Transverse colon (tissue), 4 donors: ENCODE measurements around the gene LSAMP. TPM values are rescaled to one million over a fixed set of nuclear protein-coding genes. Genes with fewer than 3 reads are reported as not detected.
"Not testable (repeated sequence)": the region's sequence is repeated elsewhere in the genome, so short reads cannot be mapped to it uniquely, and the experiment has no call there.

Experiments used
- DNase-seq: peaks from one replicate; pipeline ENCODE4 v3.0.0-alpha.2; 2019
- H3K27ac ChIP-seq, 4 donors: fragments of 200-600 bp; sonication (generic); 2 replicates each; pipeline ENCODE4 v1.5.1; 2016 to 2018; ENCODE audit warnings: inconsistent platforms in 4 of 4
- H3K27me3 ChIP-seq: fragments of 200-600 bp; sonication (generic); 2 replicates; pipeline ENCODE4 v1.5.1; 2017; ENCODE audit warnings: inconsistent platforms
- H3K36me3 ChIP-seq, 4 donors: fragments of 200-600 bp; sonication (generic); 2 replicates each; pipeline ENCODE4 v1.5.1; 2017 to 2019; ENCODE audit warnings: inconsistent platforms in 4 of 4
- H3K4me1 ChIP-seq, 4 donors: fragments of 200-600 bp; sonication (generic); 2 replicates each; pipeline ENCODE4 v1.5.1; 2017 to 2020; ENCODE audit warnings: inconsistent platforms in 4 of 4
- H3K4me3 ChIP-seq, 4 donors: fragments of 200-600 bp; sonication (generic); 1 replicate in 1 of 4; 2 replicates in 3 of 4; pipeline versions ENCODE4 v1.5.1 to v1.6.1; 2017 to 2019; ENCODE audit warnings: inconsistent platforms in 4 of 4
- H3K9me3 ChIP-seq, 2 donors: fragments of 200-600 bp; sonication (generic); 2 replicates each; pipeline ENCODE4 v1.5.1; 2017 to 2019; ENCODE audit warnings: inconsistent platforms in 2 of 2
- EP300 ChIP-seq: sonication (generic); formaldehyde crosslinking; IDR thresholded peaks from one replicate; pipeline ENCODE4 v1.6.1; 2017; ENCODE audit warnings: antibody characterized with exemption, low read depth
- POLR2A ChIP-seq: fragments of 450-650 bp; IDR thresholded peaks from one replicate; pipeline ENCODE4 v1.6.1; 2016; ENCODE audit warnings: antibody characterized with exemption, mild to moderate bottlenecking, moderate library complexity
- POLR2AphosphoS5 ChIP-seq, 3 donors: sonication (generic); formaldehyde crosslinking; IDR thresholded peaks; one replicate each; pipeline ENCODE4 v1.6.1; 2016; ENCODE audit warnings: antibody characterized with exemption in 3 of 3
- WGBS, 2 donors: methylation state at CpG; one replicate each; pipeline ENCODE4 v1.1.5; 2018; ENCODE audit warnings: low coverage in 1 of 2; 5-methylcytosine and 5-hydroxymethylcytosine counted together
- in situ Hi-C, 4 donors: fragments of 200-750 bp; cut with MboI; loops; one replicate each; pipeline versions ENCODE4 v1.15.0 to v1.15.1; 2017; ENCODE audit warnings: low sequenced_read_pairs in 3 of 4, low pct_ligation_motif_present in 1 of 4, low pct_unique_long_range_greater_than_20kb in 1 of 4
- intact Hi-C: fragments of 100-400 bp; cut with DNase I; formaldehyde crosslinking; loops from one replicate; pipeline ENCODE4 v1.15.1; 2023; ENCODE audit warnings: low total_unique reads
- total RNA-seq, 4 donors: library from RNA; depleted of rRNA; stranded (reverse); fragments of >200 nt; gene quantifications; one replicate each; pipeline ENCODE4 v1.1.0, GENCODE V29; 2016
- TF ChIP-seq, protein P1 (sequence below), 5 experiments: fragments of 200-600 bp in 3 of 5; fragments of 450-650 bp in 2 of 5; sonication (generic) in 3 of 5; IDR thresholded peaks; 1 replicate in 2 of 5; 2 replicates in 3 of 5; pipeline ENCODE4 v1.5.1; 2016 to 2017; ENCODE audit warnings: antibody characterized with exemption in 5 of 5, inconsistent platforms in 3 of 5, mild to moderate bottlenecking in 2 of 5, moderate library complexity in 1 of 5

LSAMP gene
- total RNA-seq, 4 donors from 2014 or later, result 3.4 to 8.2 (median 5.4) TPM

DNA sequence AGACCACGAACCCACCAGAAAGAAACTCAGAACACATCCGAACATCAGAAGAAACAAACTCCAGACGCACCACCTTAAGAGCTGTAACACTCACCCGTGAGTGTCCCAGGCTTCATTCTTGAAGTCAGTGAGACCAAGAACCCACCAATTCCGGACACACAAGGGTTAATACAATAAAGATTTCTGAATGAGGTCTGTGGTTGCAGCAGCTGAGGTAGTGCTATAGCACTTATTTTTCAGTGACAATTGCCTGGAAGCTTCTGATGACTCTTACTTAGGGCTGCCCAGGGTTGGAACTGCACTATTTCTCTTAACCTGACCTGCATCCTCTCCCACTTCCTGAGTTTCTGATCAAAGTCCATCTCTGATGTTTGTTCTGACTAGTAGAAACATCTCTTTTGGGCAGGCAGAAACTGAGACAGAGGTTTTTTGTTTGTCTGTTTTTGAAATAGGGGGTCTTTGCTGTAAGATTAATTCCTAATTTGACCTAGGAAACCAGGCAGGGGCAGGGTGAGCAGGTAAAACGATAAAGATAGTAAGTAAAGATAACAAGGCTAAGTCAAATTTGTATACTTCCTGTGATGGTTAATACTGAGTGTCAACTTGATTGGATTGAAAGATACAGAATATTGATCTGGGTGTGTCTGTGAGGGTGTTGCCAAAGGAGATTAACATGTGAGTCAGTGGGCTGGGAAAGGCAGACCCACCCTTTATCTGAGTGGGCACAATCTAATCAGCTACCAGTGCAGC is 652.9 kb downstream of the LSAMP start:
- no peaks in the 10 kb centered on the region for H3K4me1 ChIP-seq
- H3K27me3 ChIP-seq, result no peaks in the 10 kb centered on the region
- no peaks in the 10 kb centered on the region for H3K36me3 ChIP-seq
- in situ Hi-C loops (loop anchor here in 1 of 4 donors (25.0 kb wide), 1 partner anchor 580 kb away; no protein-coding TSS in a partner anchor), intact Hi-C loops (no loop called here)
- no peak for TF ChIP-seq POLR2AphosphoS5 (IDR thresholded peaks at IDR 0.05)
- no peak for TF ChIP-seq POLR2A
- TF ChIP-seq EP300, result no peak
- TF ChIP-seq, protein P1, sequence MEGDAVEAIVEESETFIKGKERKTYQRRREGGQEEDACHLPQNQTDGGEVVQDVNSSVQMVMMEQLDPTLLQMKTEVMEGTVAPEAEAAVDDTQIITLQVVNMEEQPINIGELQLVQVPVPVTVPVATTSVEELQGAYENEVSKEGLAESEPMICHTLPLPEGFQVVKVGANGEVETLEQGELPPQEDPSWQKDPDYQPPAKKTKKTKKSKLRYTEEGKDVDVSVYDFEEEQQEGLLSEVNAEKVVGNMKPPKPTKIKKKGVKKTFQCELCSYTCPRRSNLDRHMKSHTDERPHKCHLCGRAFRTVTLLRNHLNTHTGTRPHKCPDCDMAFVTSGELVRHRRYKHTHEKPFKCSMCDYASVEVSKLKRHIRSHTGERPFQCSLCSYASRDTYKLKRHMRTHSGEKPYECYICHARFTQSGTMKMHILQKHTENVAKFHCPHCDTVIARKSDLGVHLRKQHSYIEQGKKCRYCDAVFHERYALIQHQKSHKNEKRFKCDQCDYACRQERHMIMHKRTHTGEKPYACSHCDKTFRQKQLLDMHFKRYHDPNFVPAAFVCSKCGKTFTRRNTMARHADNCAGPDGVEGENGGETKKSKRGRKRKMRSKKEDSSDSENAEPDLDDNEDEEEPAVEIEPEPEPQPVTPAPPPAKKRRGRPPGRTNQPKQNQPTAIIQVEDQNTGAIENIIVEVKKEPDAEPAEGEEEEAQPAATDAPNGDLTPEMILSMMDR (IDR thresholded peaks at IDR 0.05), result no peak
- no peak overlapping the region for H3K4me3 ChIP-seq
- no peaks in the 10 kb centered on the region for H3K9me3 ChIP-seq
- WGBS, 2 donors, result 29 to 58% methylated on average over 1 to 6 of the region's 6 CpGs
- no peak for DNase-seq
- H3K27ac ChIP-seq, result no peak overlapping the region

DNA sequence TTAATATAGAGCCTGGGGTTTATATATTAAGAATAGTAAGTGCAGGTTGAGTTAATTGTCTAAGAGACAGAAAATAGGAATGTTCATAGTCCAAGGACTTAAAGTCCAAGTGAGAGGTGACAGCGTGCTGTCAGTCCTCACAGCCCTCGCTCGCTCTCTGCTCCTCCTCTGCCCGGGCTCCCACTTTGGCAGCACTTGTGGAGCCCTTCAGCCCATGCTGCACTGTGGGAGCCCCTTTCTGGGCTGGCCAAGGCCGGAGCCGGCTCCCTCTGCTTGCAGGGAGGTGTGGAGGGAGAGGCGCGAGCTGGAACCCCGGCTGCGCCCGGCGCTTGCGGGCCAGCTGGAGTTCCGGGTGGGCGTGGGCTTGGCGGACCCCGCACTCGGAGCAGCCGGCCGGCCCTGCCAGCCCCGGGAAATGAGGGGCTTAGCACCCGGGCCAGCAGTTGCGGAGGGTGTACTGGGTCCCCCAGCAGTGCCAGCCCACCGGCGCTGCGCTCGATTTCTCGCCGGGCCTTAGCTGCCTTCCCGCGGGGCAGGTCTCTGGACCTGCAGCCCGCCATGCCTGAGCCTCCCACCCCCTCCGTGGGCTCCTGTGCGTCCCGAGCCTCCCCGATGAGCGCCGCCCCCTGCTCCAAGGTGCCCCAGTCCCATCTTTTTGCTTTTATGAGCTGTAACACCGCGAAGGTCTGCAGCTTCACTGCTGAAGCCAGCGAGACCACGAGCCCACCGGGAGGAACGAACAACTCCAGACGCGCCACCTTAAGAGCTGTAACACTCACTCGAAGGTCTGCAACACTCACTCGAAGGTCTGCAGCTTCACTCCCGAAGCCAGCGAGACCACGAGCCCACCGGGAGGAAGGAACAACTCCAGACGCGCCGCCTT is 653.8 kb downstream of the LSAMP start:
- H3K36me3 ChIP-seq, DNase-seq, H3K4me3 ChIP-seq, H3K4me1 ChIP-seq, intact Hi-C loops, H3K27ac ChIP-seq, H3K9me3 ChIP-seq, H3K27me3 ChIP-seq: not testable (repeated sequence)
- in situ Hi-C loops, result loop anchor here in 1 of 4 donors (25.0 kb wide), 1 partner anchor 579 kb away; no protein-coding TSS in a partner anchor
- WGBS, 2 donors, result 84 to 91% methylated on average over 5 to 55 of the region's 55 CpGs

DNA sequence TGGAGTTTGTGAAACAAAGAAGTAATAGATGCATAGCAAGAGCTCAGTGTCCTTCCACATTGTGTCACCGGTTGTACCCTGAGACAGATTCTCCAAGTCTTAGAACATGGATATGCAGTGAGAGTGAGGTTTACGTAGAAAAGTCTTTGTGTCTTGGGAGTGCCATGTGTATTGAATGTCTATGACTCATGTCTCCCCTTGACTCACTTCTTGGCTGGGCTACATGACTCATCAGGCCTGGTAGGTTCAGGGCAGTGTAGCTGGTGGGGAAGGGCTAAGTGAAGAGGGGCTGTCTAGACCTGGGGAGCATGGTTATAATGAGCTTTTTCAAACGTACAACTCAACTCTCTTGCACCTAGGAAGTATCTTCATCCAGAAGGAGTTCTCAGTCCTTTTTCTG is 654.5 kb downstream of the LSAMP start:
- DNase-seq, result no peak
- H3K27ac ChIP-seq, result no peak overlapping the region
- H3K9me3 ChIP-seq, result no peaks in the 10 kb centered on the region
- no peak overlapping the region for H3K4me3 ChIP-seq
- in situ Hi-C loops, result loop anchor here in 1 of 4 donors (25.0 kb wide), 1 partner anchor 578 kb away; no protein-coding TSS in a partner anchor
- intact Hi-C loops, result no loop called here
- 70 to 76% methylated on average over 2 to 3 of the region's 3 CpGs for WGBS, 2 donors
- H3K4me1 ChIP-seq, result no peaks in the 10 kb centered on the region
- H3K27me3 ChIP-seq, result no peaks in the 10 kb centered on the region
- TF ChIP-seq POLR2A, result no peak
- TF ChIP-seq, protein P1 (IDR thresholded peaks at IDR 0.05), result no peak
- TF ChIP-seq EP300, result no peak
- no peaks in the 10 kb centered on the region for H3K36me3 ChIP-seq

DNA sequence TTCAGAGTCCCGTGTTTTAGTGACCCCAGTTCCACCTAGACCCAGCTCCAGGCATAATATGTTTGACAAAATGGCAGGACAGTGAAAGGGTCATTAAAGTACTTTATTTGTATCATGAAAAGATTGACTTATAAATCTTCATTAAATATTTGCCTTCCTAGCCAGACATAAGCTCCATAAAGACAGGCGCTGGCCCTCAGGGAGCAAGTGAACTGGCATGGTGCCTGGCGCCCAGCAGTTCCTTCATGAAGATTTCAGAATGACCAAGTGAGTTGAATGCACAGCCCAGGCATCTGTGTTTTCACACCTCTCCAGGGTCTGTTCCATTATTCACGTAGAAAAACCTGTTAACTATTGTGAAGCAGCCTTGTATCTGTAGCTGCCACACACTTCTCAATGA is 655.8 kb downstream of the LSAMP start:
- peaks cover 0 to 8% (median 6%) of the 10 kb centered on the region in 4 donors for H3K4me1 ChIP-seq
- WGBS, 2 donors, result 77 to 80% methylated on average over 4 of the region's 4 CpGs
- no peak overlapping the region for H3K4me3 ChIP-seq
- no peaks in the 10 kb centered on the region for H3K9me3 ChIP-seq
- H3K36me3 ChIP-seq, result no peaks in the 10 kb centered on the region
- TF ChIP-seq, protein P1 (IDR thresholded peaks at IDR 0.05), result no peak
- TF ChIP-seq POLR2AphosphoS5 (IDR thresholded peaks at IDR 0.05) (no peak), POLR2A (no peak), EP300 (no peak)
- no peaks in the 10 kb centered on the region for H3K27me3 ChIP-seq
- no peak overlapping the region for H3K27ac ChIP-seq
- no peak for DNase-seq
- in situ Hi-C loops (loop anchor here in 1 of 4 donors (25.0 kb wide), 1 partner anchor 577 kb away; no protein-coding TSS in a partner anchor), intact Hi-C loops (loop anchor here (10.0 kb wide), 1 partner anchor 575 kb away; no protein-coding TSS in a partner anchor)
